Effector memory CD8-positive, alpha-beta T cell (primary cell): ENCODE data around the gene MMUT.
"Not testable (repeated sequence)": the region's sequence is repeated elsewhere in the genome, so short reads cannot be mapped to it uniquely, and the experiment has no call there.

ENCODE experiments used
- ATAC-seq: fragments of 150-1000 bp; cut with Tn5 transposase; replicated peaks from 2 replicates; pipeline ENCODE4 v1.10.0; 2021; ENCODE audit warnings: mild to moderate bottlenecking, moderate library complexity
- DNase-seq, 3 experiments: peaks; one replicate each; pipeline ENCODE4 v3.0.0; 2021
- H3K27ac Mint-ChIP-seq, 2 donors: one replicate each; pipeline ENCODE4 v1.8.0; 2022; ENCODE audit warnings: mild to moderate bottlenecking in 2 of 2, mixed read lengths in 2 of 2, moderate library complexity in 2 of 2
- H3K27me3 Mint-ChIP-seq, 2 donors: one replicate each; pipeline ENCODE4 v1.8.0; 2022; ENCODE audit warnings: mixed read lengths in 2 of 2
- H3K36me3 Mint-ChIP-seq: one replicate; pipeline ENCODE4 v1.8.0; 2022; ENCODE audit warnings: mild to moderate bottlenecking, moderate library complexity, mixed read lengths; ENCODE audit not compliant: insufficient read depth
- H3K4me1 Mint-ChIP-seq, 2 donors: one replicate each; pipeline ENCODE4 v1.8.0; 2022; ENCODE audit warnings: low read depth in 2 of 2, mixed read lengths in 2 of 2
- H3K4me3 Mint-ChIP-seq, 2 donors: one replicate each; pipeline ENCODE4 v1.8.0; 2022; ENCODE audit warnings: mild to moderate bottlenecking in 2 of 2, mixed read lengths in 2 of 2, moderate library complexity in 2 of 2
- H3K9me3 Mint-ChIP-seq, 2 donors: one replicate each; pipeline ENCODE4 v1.8.0; 2022; ENCODE audit warnings: mixed read lengths in 2 of 2

Gene MMUT

DNA sequence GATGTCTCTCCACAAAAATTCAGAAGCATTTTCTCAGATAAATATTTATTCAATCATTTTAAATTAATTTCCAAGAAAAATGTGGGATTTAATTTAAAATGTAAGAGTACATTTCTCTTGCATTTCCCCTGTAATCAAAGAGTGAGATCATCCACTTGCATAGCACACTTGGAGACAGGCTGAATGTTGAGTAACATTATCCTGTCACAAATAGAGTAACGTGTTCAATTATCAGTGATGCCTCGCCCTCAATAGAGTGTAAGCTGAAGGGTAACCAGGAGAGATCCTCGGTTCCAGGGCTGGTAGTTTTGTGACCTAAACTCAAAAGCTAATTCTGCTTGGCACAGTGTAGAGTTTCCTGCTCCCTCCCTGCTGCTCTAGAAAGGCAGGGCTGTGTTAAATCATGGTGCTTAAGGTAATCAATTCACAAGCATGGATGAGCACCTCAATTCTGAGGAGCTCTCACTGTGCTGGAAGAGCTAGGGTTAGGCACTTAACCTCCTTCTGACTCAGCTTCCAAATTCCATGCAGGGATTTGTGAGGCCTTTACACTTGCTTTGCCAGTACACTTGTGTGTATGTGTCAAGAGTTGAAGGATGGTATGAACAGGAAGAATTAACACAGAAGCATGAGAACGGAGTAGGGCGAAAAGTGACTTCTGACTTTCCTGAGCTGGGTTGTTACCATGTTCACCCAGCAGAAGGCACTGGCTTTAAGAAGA, 56.6 kb downstream of the MMUT start:
- no peaks in the 10 kb centered on the region for H3K36me3 Mint-ChIP-seq
- H3K27me3 Mint-ChIP-seq, result peaks cover under 1 to 8% of the 10 kb centered on the region in 2 donors
- ATAC-seq, result no peak
- H3K4me1 Mint-ChIP-seq, result no peaks in the 10 kb centered on the region
- no peaks in the 10 kb centered on the region for H3K9me3 Mint-ChIP-seq
- H3K4me3 Mint-ChIP-seq, result no peak overlapping the region
- DNase-seq, result no peak
- no peak overlapping the region for H3K27ac Mint-ChIP-seq

DNA sequence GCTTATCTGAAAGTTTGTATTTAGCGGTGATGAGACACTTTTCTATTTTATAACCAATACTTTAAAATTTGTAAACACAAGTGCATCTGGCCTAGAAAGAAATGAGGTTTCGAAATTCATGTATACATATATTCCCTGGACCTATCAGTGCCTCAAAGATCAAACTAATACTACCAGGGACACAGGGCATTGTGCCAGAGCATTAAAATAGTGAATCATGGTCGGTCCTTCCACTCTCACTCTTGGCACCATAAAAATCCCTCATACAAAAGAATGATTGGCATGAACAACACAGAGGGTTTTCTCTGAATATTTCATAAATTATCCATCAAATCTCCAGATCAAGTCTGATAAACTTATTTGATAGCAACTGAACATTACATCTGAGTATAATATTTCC, 62.0 kb downstream of the MMUT start:
- Mint-ChIP-seq H3K27ac (no peak overlapping the region), H3K4me1 (no peaks in the 10 kb centered on the region), H3K9me3 (no peaks in the 10 kb centered on the region), H3K36me3 (no peaks in the 10 kb centered on the region), H3K4me3 (no peak overlapping the region), H3K27me3 (peaks cover 0 to 14% of the 10 kb centered on the region in 2 donors)
- no peak for ATAC-seq
- DNase-seq, result no peak

DNA sequence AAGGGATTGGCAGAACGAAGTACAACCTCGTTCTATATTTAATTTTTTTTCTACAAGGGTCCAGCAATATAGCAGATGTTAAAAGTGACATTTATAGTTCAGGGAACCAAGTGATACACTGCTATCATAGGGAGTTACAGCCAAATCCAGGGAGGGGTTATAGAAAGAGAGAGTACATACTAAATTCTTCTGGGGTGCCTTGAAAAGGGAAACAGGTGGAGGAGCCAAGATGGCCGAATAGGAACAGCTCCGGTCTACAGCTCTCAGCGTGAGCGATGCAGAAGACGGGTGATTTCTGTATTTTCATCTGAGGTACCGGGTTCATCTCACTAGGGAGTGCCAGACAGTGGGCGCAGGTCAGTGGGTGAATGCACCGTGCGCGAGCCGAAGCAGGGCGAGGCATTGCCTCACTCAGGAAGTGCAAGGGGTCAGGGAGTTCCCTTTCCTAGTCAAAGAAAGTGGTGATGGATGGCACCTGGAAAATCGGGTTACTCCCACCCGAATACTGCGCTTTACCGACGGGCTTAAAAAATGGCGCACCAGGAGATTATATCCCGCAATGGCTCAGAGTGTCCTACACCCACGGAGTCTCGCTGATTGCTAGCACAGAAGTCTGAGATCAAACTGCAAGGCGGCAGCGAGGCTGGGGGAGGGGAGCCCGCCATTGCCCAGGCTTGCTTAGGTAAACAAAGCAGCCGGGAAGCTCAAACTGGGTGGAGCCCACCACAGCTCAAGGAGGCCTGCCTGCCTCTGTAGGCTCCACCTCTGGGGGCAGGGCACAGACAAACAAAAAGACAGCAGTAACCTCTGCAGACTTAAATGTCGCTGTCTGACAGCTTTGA, 76.2 kb downstream of the MMUT start:
- H3K27ac Mint-ChIP-seq, ATAC-seq, H3K27me3 Mint-ChIP-seq, H3K4me3 Mint-ChIP-seq, H3K36me3 Mint-ChIP-seq, H3K4me1 Mint-ChIP-seq, DNase-seq, H3K9me3 Mint-ChIP-seq: not testable (repeated sequence)

DNA sequence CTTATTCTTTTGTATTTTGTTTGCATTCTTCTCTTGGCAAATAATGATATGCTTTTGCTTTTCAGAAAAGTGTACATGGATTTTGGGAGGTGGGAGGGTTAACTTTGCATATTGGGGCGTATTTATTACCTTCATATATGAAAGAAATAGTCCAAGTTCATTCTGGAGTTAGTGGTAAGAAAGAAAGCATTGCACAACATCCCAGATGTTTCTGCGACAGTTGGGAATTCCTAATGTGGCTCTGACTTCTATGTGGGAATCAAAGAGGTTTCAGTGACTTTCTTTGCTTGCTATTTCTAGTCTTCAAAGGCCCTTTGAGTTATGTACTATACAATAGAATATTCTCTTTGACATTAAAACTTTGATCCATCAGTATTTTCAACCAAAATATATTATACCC, 78.1 kb downstream of the MMUT start:
- Mint-ChIP-seq H3K4me3 (no peak overlapping the region), H3K9me3 (no peaks in the 10 kb centered on the region), H3K27ac (no peak overlapping the region), H3K4me1 (no peaks in the 10 kb centered on the region), H3K36me3 (no peaks in the 10 kb centered on the region), H3K27me3 (no peaks in the 10 kb centered on the region)
- DNase-seq (no peak), ATAC-seq (no peak)
